Mesendoderm (in vitro differentiated cells): ENCODE measurements around the gene PTGER1. TPM values are rescaled to one million over a fixed set of nuclear protein-coding genes. Genes with fewer than 3 reads are reported as not detected.

Experiments used
- DNase-seq: peaks from one replicate; pipeline ENCODE4 v3.0.0; 2013
- H2AK5ac ChIP-seq: 2 replicates; pipeline ENCODE4 v1.6.1; 2013; ENCODE audit warnings: low read length, inconsistent platforms
- H2BK120ac ChIP-seq: 2 replicates; pipeline ENCODE4 v1.6.1; 2013; ENCODE audit warnings: low read depth, mild to moderate bottlenecking, low read length, moderate library complexity, mixed read lengths
- H2BK15ac ChIP-seq: replicated peaks from 2 replicates; pipeline ENCODE4 v1.6.1; 2013; ENCODE audit warnings: low read depth, mild to moderate bottlenecking, moderate library complexity
- H2BK5ac ChIP-seq: 2 replicates; pipeline ENCODE4 v1.6.1; 2013; ENCODE audit warnings: low read length, inconsistent platforms
- H3K18ac ChIP-seq: 2 replicates; pipeline ENCODE4 v1.6.1; 2013; ENCODE audit warnings: mild to moderate bottlenecking, low read length, mixed read lengths
- H3K23ac ChIP-seq: one replicate; pipeline ENCODE4 v1.6.1; 2013; ENCODE audit warnings: low read length
- H3K27ac ChIP-seq: 2 replicates; pipeline ENCODE4 v1.5.1; 2013; ENCODE audit warnings: low read depth, mild to moderate bottlenecking, inconsistent platforms, low read length, moderate library complexity
- H3K27me3 ChIP-seq: 2 replicates; pipeline ENCODE4 v1.6.1; 2013; ENCODE audit warnings: low read length, control low read depth, mild to moderate bottlenecking, inconsistent platforms; ENCODE audit not compliant: insufficient read depth, poor library complexity
- H3K36me3 ChIP-seq: 2 replicates; pipeline ENCODE4 v1.6.1; 2013; ENCODE audit warnings: low read length, inconsistent platforms; ENCODE audit not compliant: control insufficient read depth, insufficient read depth
- H3K4ac ChIP-seq: one replicate; pipeline ENCODE4 v1.6.1; 2013; ENCODE audit warnings: low read depth, mild to moderate bottlenecking, low read length, moderate library complexity
- H3K4me1 ChIP-seq: 2 replicates; pipeline ENCODE4 v1.6.1; 2013; ENCODE audit warnings: low read depth, low read length, inconsistent platforms; ENCODE audit not compliant: control insufficient read depth
- H3K4me2 ChIP-seq: 2 replicates; pipeline ENCODE4 v1.6.1; 2013; ENCODE audit warnings: low read length
- H3K4me3 ChIP-seq: 2 replicates; pipeline ENCODE4 v1.5.1; 2013; ENCODE audit warnings: mild to moderate bottlenecking, low read length
- H3K56ac ChIP-seq: one replicate; pipeline ENCODE4 v1.6.1; 2013; ENCODE audit warnings: low read length
- H3K79me1 ChIP-seq: 2 replicates; pipeline ENCODE4 v1.6.1; 2013; ENCODE audit warnings: low read length, inconsistent platforms
- H3K79me2 ChIP-seq: 2 replicates; pipeline ENCODE4 v1.6.1; 2013; ENCODE audit warnings: mild to moderate bottlenecking, low read length; ENCODE audit not compliant: control insufficient read depth, insufficient read depth
- H3K9ac ChIP-seq: 2 replicates; pipeline ENCODE4 v1.6.1; 2013; ENCODE audit warnings: low read length, inconsistent platforms
- H4K5ac ChIP-seq: one replicate; pipeline ENCODE4 v1.6.1; 2013; ENCODE audit warnings: low read length
- H4K8ac ChIP-seq: one replicate; pipeline ENCODE4 v1.6.1; 2013; ENCODE audit warnings: low read depth, mild to moderate bottlenecking, control low read depth, low read length, moderate library complexity
- WGBS: extraction: QIAGEN DNeasy Blood & Tissue Kit; methylation state at CpG from one replicate; pipeline ENCODE4 v1.1.7; 2013; ENCODE audit warnings: low lambda C conversion rate, missing lambda C conversion rate; ENCODE audit not compliant: insufficient coverage; ENCODE audit errors: extremely low coverage; 5-methylcytosine and 5-hydroxymethylcytosine counted together
- small RNA-seq: library from polyadenylated mRNA; stranded (forward); fragments of <200 nt; extraction: miRNeasy Mini kit (QIAGEN cat#:217004); gene quantifications from one replicate; pipeline ENCODE3, GENCODE V24; 2013; ENCODE audit not compliant: insufficient read depth

Gene PTGER1

GRCh38 chr19:14430712-14431111 lies 44.4 kb downstream of the PTGER1 start:
- Histone ChIP-seq H3K9ac (no peak overlapping the region), H3K79me2 (no peaks in the 10 kb centered on the region), H3K4me1 (no peaks in the 10 kb centered on the region), H4K5ac (no peak overlapping the region), H2AK5ac (no peak overlapping the region), H3K36me3 (no peaks in the 10 kb centered on the region), H3K27me3 (no peaks in the 10 kb centered on the region), H4K8ac (no peak overlapping the region), H3K56ac (no peak overlapping the region), H3K4me3 (no peak overlapping the region), H3K27ac (no peak overlapping the region), H3K18ac (no peak overlapping the region), H3K23ac (no peak overlapping the region), H2BK15ac (no peak overlapping the region), H2BK5ac (no peak overlapping the region), H3K4ac (no peak overlapping the region), H2BK120ac (no peak overlapping the region), H3K79me1 (no peaks in the 10 kb centered on the region), H3K4me2 (no peak overlapping the region)
- no CpG with 5 or more reads among the region's 3 CpGs for WGBS
- DNase-seq, result no peak

GRCh38 chr19:14428882-14429416 lies 46.2 kb downstream of the PTGER1 start:
- WGBS, result no CpG with 5 or more reads among the region's 4 CpGs
- no peak overlapping the region for H3K4ac ChIP-seq
- H4K8ac ChIP-seq, result no peak overlapping the region
- H3K27ac ChIP-seq, result no peak overlapping the region
- H3K79me1 ChIP-seq, result no peaks in the 10 kb centered on the region
- H3K4me2 ChIP-seq, result no peak overlapping the region
- H2BK120ac ChIP-seq, result no peak overlapping the region
- no peak overlapping the region for H2AK5ac ChIP-seq
- H3K23ac ChIP-seq, result no peak overlapping the region
- H3K56ac ChIP-seq, result no peak overlapping the region
- H3K9ac ChIP-seq, result no peak overlapping the region
- no peak for DNase-seq
- no peaks in the 10 kb centered on the region for H3K36me3 ChIP-seq
- H4K5ac ChIP-seq, result no peak overlapping the region
- H3K79me2 ChIP-seq, result no peaks in the 10 kb centered on the region
- H2BK5ac ChIP-seq, result no peak overlapping the region
- no peak overlapping the region for H2BK15ac ChIP-seq
- no peaks in the 10 kb centered on the region for H3K4me1 ChIP-seq
- H3K4me3 ChIP-seq, result no peak overlapping the region
- no peak overlapping the region for H3K18ac ChIP-seq
- no peaks in the 10 kb centered on the region for H3K27me3 ChIP-seq

GRCh38 chr19:14427461-14427860 lies 47.7 kb downstream of the PTGER1 start:
- no peaks in the 10 kb centered on the region for H3K4me1 ChIP-seq
- no peak overlapping the region for H2BK5ac ChIP-seq
- H3K79me1 ChIP-seq, result no peaks in the 10 kb centered on the region
- no peak overlapping the region for H3K4me2 ChIP-seq
- H2BK15ac ChIP-seq, result no peak overlapping the region
- no peak overlapping the region for H3K4ac ChIP-seq
- no peak overlapping the region for H2AK5ac ChIP-seq
- H3K56ac ChIP-seq, result no peak overlapping the region
- no peaks in the 10 kb centered on the region for H3K79me2 ChIP-seq
- H3K18ac ChIP-seq, result no peak overlapping the region
- no peak overlapping the region for H4K5ac ChIP-seq
- DNase-seq, result no peak
- H2BK120ac ChIP-seq, result no peak overlapping the region
- WGBS, result no CpG with 5 or more reads among the region's 2 CpGs
- H4K8ac ChIP-seq, result no peak overlapping the region
- H3K27me3 ChIP-seq, result no peaks in the 10 kb centered on the region
- no peaks in the 10 kb centered on the region for H3K36me3 ChIP-seq
- no peak overlapping the region for H3K9ac ChIP-seq
- no peak overlapping the region for H3K27ac ChIP-seq
- no peak overlapping the region for H3K23ac ChIP-seq
- H3K4me3 ChIP-seq, result no peak overlapping the region

- no peaks in the 10 kb centered on the region for H3K79me1 ChIP-seq
- H3K9ac ChIP-seq, result no peak overlapping the region
- H3K27ac ChIP-seq, result no peak overlapping the region
- no peak overlapping the region for H3K4me2 ChIP-seq
- no CpG with 5 or more reads among the region's 7 CpGs for WGBS
- H3K36me3 ChIP-seq, result no peaks in the 10 kb centered on the region
- no peak overlapping the region for H3K4me3 ChIP-seq
- H3K4me1 ChIP-seq, result no peaks in the 10 kb centered on the region
- no peak overlapping the region for H2BK120ac ChIP-seq
- peak; percentile 38 for DNase-seq
- no peaks in the 10 kb centered on the region for H3K27me3 ChIP-seq
- no peak overlapping the region for H3K18ac ChIP-seq
- H2BK5ac ChIP-seq, result no peak overlapping the region
- H4K5ac ChIP-seq, result no peak overlapping the region
- H3K23ac ChIP-seq, result no peak overlapping the region
- no peak overlapping the region for H3K4ac ChIP-seq
- no peak overlapping the region for H2BK15ac ChIP-seq
- H2AK5ac ChIP-seq, result no peak overlapping the region
- H3K56ac ChIP-seq, result no peak overlapping the region
- no peak overlapping the region for H4K8ac ChIP-seq
- H3K79me2 ChIP-seq, result no peaks in the 10 kb centered on the region
Measured at GRCh38 chr19:14425696-14426138, 49.4 kb downstream of the PTGER1 start.

Small RNA genes lying within 50 kb of the gene (small RNA-seq; reads per million reads assigned to genes)
- not detected for gene SNRPGP15
